ENCODE measurements around the gene MRPS18B. TPM values are rescaled to one million over a fixed set of nuclear protein-coding genes. Genes with fewer than 3 reads are reported as not detected.
A peak's percentile ranks its signal among the peaks of the same experiment; 100 is the strongest.

Gene MRPS18B
- total and polyA plus RNA-seq, 3 donors from 2014 or later: 36.1 to 54.5 (median 49.5) TPM

DNA sequence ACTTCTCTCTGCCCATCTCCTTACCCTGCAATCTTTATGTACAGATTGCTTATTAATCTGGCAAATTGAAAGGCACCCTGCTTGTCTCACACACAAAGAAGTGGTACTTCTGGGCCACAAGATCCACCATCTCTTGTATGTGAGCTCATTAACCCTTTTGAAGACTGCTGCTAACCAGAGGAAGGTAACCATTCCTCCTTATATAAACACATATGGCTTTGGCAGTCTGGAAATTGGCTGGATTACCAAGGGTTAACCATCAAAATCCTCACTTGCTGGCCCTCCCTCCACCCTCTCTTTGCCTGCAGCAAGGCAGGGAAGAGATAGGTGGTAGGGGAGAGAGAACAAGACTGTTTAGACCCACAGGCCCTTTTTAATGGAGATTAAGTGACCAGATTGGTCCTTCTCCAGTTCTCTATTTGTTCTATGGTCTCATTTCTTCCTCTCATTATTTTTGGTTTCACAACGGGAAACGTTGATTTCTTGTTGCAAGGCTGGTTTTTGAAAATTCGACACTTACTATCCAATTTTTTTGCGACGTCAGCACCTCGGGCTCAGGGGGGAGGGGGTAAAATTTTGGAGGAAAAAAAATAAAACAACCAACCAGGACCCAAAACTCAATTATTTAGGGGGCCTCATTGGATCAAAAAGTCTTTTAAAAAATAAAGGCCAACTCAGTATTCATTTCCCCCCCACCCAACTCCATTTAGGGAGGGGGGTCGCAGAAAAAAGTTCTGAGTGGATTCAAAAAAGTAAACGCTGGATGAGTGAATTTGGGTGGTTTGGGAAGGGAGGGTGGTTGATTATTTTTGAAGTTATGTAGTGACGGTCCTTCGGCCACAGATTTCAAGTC lies 1.5 kb upstream of the MRPS18B start:
- H3K36me3 ChIP-seq (ENCODE audit: low read depth, missing control alignments): no peaks in the 10 kb centered on the region
- intact Hi-C loops (cut with DNase I; ENCODE audit: low total_unique reads): no loop called here
- WGBS, 2 donors: 1% methylated on average over 10 of the region's 10 CpGs
- no peaks in the 10 kb centered on the region for H3K9me3 ChIP-seq
- H3K27ac ChIP-seq: peak overlapping the region; percentile 98 to 99
- TF ChIP-seq, protein P1, sequence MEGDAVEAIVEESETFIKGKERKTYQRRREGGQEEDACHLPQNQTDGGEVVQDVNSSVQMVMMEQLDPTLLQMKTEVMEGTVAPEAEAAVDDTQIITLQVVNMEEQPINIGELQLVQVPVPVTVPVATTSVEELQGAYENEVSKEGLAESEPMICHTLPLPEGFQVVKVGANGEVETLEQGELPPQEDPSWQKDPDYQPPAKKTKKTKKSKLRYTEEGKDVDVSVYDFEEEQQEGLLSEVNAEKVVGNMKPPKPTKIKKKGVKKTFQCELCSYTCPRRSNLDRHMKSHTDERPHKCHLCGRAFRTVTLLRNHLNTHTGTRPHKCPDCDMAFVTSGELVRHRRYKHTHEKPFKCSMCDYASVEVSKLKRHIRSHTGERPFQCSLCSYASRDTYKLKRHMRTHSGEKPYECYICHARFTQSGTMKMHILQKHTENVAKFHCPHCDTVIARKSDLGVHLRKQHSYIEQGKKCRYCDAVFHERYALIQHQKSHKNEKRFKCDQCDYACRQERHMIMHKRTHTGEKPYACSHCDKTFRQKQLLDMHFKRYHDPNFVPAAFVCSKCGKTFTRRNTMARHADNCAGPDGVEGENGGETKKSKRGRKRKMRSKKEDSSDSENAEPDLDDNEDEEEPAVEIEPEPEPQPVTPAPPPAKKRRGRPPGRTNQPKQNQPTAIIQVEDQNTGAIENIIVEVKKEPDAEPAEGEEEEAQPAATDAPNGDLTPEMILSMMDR (IDR thresholded peaks at IDR 0.05): no peak
- H3K4me3 ChIP-seq: peak overlapping the region; percentile 76 to 96
- no peak for DNase-seq
- H3K4me1 ChIP-seq: peaks cover 25% of the 10 kb centered on the region
- no peaks in the 10 kb centered on the region for H3K27me3 ChIP-seq

- Histone ChIP-seq H3K4me3 (peak within 1 kb of the TSS; percentile 76 to 96), H3K4me1 (peaks cover 19% of the 10 kb centered on the region), H3K27me3 (no peaks in the 10 kb centered on the region), H3K36me3 (ENCODE audit: low read depth, missing control alignments) (no peaks in the 10 kb centered on the region), H3K9me3 (no peaks in the 10 kb centered on the region), H3K27ac (peak within 1 kb of the TSS; percentile 98 to 99)
- peak; percentile 99 for DNase-seq
- intact Hi-C loops (cut with DNase I; ENCODE audit: low total_unique reads): no loop called here
- WGBS, 2 donors: 0 to 1% methylated on average over 32 to 40 of the region's 40 CpGs
- TF ChIP-seq, protein P1 (IDR thresholded peaks at IDR 0.05): no peak
- TF ChIP-seq POLR2A (IDR thresholded peaks at IDR 0.05): peak; percentile 99
Measured at GRCh38 chr6:30616811-30617564, 652 bp upstream of the MRPS18B start, which contains the start of gene PPP1R10. Gene PPP1R10 (minus strand): TSS chr6:30617243. CDS start chr6:30609944, 7,299 bp downstream.

GRCh38 chr6:30618270-30618797 lies 694 bp downstream of the MRPS18B start:
- Histone ChIP-seq H3K27ac (peak overlapping the region; percentile 98 to 99), H3K9me3 (no peaks in the 10 kb centered on the region), H3K4me3 (peak overlapping the region; percentile 76 to 96), H3K27me3 (no peaks in the 10 kb centered on the region), H3K36me3 (ENCODE audit: low read depth, missing control alignments) (no peaks in the 10 kb centered on the region), H3K4me1 (peaks cover 15% of the 10 kb centered on the region)
- no peak for TF ChIP-seq POLR2A (IDR thresholded peaks at IDR 0.05)
- TF ChIP-seq, protein P1 (IDR thresholded peaks at IDR 0.05): no peak
- 8 to 11% methylated on average over 8 of the region's 8 CpGs for WGBS, 2 donors
- no peak for DNase-seq
- intact Hi-C loops (cut with DNase I; ENCODE audit: low total_unique reads): no loop called here

- intact Hi-C loops (cut with DNase I; ENCODE audit: low total_unique reads): no loop called here
- Histone ChIP-seq H3K27me3 (no peaks in the 10 kb centered on the region), H3K9me3 (no peaks in the 10 kb centered on the region), H3K27ac (no peak overlapping the region), H3K36me3 (ENCODE audit: low read depth, missing control alignments) (no peaks in the 10 kb centered on the region), H3K4me1 (peaks cover 12% of the 10 kb centered on the region), H3K4me3 (no peak overlapping the region)
- 93 to 95% methylated on average over 11 of the region's 11 CpGs for WGBS, 2 donors
- no peak for DNase-seq
- TF ChIP-seq, protein P1 (IDR thresholded peaks at IDR 0.05): no peak
- TF ChIP-seq POLR2A (IDR thresholded peaks at IDR 0.05): no peak
Measured at GRCh38 chr6:30619561-30619960, 1.9 kb downstream of the MRPS18B start.
